SK-N-SH (cell line): Measurements from ENCODE around the gene EMCN.

Source experiments
- FOXJ3 ChIP-seq: sonication (generic); formaldehyde crosslinking; IDR thresholded peaks from 2 replicates; pipeline ENCODE4 v1.5.1; 2020; ENCODE audit warnings: mild to moderate bottlenecking, missing genetic modification reagents
- GATA2 ChIP-seq: sonication (generic); formaldehyde crosslinking; IDR thresholded peaks from 2 replicates; pipeline ENCODE4 v1.5.0; 2020; ENCODE audit warnings: mild to moderate bottlenecking, missing genetic modification reagents
- MXI1 ChIP-seq: IDR thresholded peaks from 2 replicates; pipeline ENCODE4 v1.6.1; 2012; ENCODE audit warnings: mild to moderate bottlenecking, low read depth, low read length, improper control_type of control experiment
- RAD21 ChIP-seq: IDR thresholded peaks from 2 replicates; pipeline ENCODE4 v1.6.1; 2012; ENCODE audit warnings: mild to moderate bottlenecking, low read length
- RFX5 ChIP-seq: IDR thresholded peaks from 2 replicates; pipeline ENCODE4 v1.6.1; 2012; ENCODE audit warnings: mild to moderate bottlenecking, improper control_type of control experiment, low read length

DNA sequence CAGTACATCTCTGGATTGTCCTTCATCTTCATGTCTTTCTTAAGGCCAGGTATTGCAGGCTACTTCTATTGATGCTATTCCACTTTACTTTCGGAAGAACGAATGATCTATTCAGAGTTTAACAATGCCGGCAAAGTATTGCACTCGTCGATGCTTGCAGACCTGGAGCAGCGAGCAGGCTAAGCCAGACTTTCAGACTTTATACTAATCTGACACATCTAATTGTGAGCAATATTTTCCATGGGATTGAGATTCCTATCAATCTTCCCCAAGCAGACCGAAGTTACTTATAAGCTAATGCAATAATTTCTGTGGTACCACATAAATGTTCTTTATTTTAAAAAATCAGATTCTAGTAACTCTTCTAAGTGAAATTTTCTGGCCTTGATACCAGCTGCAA, 1.6 kb downstream of the EMCN start:
- TF ChIP-seq RFX5 (no peak), RAD21 (no peak), GATA2 (CRISPR knock-in tag) (no peak), FOXJ3 (no peak), MXI1 (no peak)
